Rectal smooth muscle tissue (tissue), 1 donor: Measurements from ENCODE around the gene ADCY4.

Source experiments
- H3K27ac ChIP-seq: one replicate; pipeline ENCODE4 v1.7.0; 2013; ENCODE audit warnings: low read depth, low read length, inconsistent platforms
- H3K27me3 ChIP-seq: one replicate; pipeline ENCODE4 v1.7.0; 2013; ENCODE audit warnings: low read length; ENCODE audit not compliant: control insufficient read depth, insufficient read depth
- H3K36me3 ChIP-seq: one replicate; pipeline ENCODE4 v1.7.0; 2013; ENCODE audit warnings: low read length; ENCODE audit not compliant: control insufficient read depth, insufficient read depth
- H3K4me1 ChIP-seq: one replicate; pipeline ENCODE4 v1.7.0; 2013; ENCODE audit warnings: low read length; ENCODE audit not compliant: control insufficient read depth, insufficient read depth
- H3K4me3 ChIP-seq: one replicate; pipeline ENCODE4 v1.7.0; 2013; ENCODE audit warnings: low read length
- H3K9ac ChIP-seq: one replicate; pipeline ENCODE4 v1.7.0; 2013; ENCODE audit warnings: low read length

Gene ADCY4

DNA sequence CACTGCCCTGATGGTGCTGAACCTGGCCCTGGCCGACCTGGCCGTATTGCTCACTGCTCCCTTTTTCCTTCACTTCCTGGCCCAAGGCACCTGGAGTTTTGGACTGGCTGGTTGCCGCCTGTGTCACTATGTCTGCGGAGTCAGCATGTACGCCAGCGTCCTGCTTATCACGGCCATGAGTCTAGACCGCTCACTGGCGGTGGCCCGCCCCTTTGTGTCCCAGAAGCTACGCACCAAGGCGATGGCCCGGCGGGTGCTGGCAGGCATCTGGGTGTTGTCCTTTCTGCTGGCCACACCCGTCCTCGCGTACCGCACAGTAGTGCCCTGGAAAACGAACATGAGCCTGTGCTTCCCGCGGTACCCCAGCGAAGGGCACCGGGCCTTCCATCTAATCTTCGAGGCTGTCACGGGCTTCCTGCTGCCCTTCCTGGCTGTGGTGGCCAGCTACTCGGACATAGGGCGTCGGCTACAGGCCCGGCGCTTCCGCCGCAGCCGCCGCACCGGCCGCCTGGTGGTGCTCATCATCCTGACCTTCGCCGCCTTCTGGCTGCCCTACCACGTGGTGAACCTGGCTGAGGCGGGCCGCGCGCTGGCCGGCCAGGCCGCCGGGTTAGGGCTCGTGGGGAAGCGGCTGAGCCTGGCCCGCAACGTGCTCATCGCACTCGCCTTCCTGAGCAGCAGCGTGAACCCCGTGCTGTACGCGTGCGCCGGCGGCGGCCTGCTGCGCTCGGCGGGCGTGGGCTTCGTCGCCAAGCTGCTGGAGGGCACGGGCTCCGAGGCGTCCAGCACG lies 18.9 kb downstream of the ADCY4 start:
- Histone ChIP-seq H3K4me1 (no peaks in the 10 kb centered on the region), H3K36me3 (no peaks in the 10 kb centered on the region), H3K4me3 (no peak overlapping the region), H3K9ac (no peak overlapping the region), H3K27ac (no peak overlapping the region), H3K27me3 (no peaks in the 10 kb centered on the region)

DNA sequence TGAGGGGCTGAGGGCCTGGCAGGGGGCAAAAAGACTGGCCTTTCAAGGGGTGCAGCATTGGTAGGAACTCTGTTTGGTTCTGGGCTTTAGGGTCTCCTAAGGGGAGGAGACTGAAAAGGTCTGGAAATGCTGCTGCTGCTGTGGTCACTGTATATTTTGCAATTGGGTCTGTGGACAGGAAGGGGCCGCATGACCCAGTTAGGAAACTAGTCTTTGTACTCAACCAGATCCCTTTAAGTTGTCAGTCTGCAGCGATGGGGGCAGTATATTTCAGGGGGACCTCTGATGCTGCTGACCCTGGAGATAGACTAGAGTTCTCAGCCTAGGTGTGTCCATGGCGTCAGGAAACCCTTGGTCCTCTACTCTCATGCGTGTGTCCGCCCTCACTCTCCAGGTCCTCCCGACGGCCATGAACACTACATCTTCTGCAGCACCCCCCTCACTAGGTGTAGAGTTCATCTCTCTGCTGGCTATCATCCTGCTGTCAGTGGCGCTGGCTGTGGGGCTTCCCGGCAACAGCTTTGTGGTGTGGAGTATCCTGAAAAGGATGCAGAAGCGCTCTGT lies 19.5 kb downstream of the ADCY4 start:
- Histone ChIP-seq H3K9ac (no peak overlapping the region), H3K4me3 (no peak overlapping the region), H3K27ac (no peak overlapping the region), H3K4me1 (peaks cover 3% of the 10 kb centered on the region), H3K27me3 (no peaks in the 10 kb centered on the region), H3K36me3 (no peaks in the 10 kb centered on the region)

DNA sequence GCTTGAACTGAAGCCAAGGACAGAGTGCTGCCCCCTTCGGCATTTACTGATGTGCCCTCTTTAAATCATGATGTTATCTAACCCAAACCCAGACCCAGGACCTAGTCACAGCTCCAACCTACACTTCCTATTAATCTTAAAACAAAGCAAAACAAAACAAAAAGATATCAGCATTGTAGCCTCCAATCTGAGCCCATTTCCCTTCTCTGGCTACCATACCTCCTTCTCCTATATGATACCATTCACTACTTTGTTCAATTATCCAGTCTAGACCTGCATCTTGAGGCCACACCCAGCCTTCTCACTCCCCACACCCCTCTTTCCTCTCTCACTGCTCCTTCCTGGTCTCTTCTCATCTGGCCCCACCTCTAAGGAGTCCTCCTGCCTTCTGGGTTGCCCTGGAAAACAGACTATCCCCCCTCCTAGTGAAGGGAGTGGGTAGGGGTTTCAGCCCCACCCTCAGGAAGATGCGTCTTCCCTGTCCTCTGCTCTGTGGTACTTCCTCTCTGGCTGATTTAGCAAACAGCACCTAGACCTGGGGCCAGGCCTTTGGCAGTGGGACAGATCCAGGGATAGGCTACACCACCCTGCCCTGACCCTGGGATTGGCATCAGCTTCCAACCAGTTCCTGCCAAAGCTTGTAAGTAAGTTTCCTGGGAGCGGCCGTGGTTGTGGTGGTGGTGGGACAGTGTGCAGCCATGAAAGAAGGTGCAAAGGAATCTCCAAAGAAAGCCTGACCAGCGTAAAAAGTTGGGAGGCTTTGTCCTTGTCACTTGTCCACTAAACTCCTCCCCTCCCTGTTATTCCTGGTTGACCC lies 20.3 kb downstream of the ADCY4 start:
- no peaks in the 10 kb centered on the region for H3K27me3 ChIP-seq
- H3K4me3 ChIP-seq: no peak overlapping the region
- no peak overlapping the region for H3K27ac ChIP-seq
- no peaks in the 10 kb centered on the region for H3K36me3 ChIP-seq
- H3K4me1 ChIP-seq: peaks cover 8% of the 10 kb centered on the region
- H3K9ac ChIP-seq: no peak overlapping the region

- no peaks in the 10 kb centered on the region for H3K27me3 ChIP-seq
- no peaks in the 10 kb centered on the region for H3K36me3 ChIP-seq
- no peak overlapping the region for H3K27ac ChIP-seq
- peaks cover 8% of the 10 kb centered on the region for H3K4me1 ChIP-seq
- H3K9ac ChIP-seq: no peak overlapping the region
- H3K4me3 ChIP-seq: no peak overlapping the region
These were observed 21.0 kb downstream of the ADCY4 start for GRCh38 chr14:24313913-24314312.

GRCh38 chr14:24312736-24313507 lies 21.9 kb downstream of the ADCY4 start:
- Histone ChIP-seq H3K27ac (no peak overlapping the region), H3K4me3 (no peak overlapping the region), H3K4me1 (peaks cover 8% of the 10 kb centered on the region), H3K36me3 (no peaks in the 10 kb centered on the region), H3K27me3 (no peaks in the 10 kb centered on the region), H3K9ac (no peak overlapping the region)

- peak overlapping the region; percentile 67 for H3K4me3 ChIP-seq
- peaks cover 8% of the 10 kb centered on the region for H3K4me1 ChIP-seq
- no peaks in the 10 kb centered on the region for H3K27me3 ChIP-seq
- H3K9ac ChIP-seq: no peak overlapping the region
- peaks cover 3% of the 10 kb centered on the region for H3K36me3 ChIP-seq
- H3K27ac ChIP-seq: no peak overlapping the region
These were observed 22.8 kb downstream of the ADCY4 start for GRCh38 chr14:24311837-24312615.

- H3K4me3 ChIP-seq: peak within 1 kb of the TSS; percentile 67
- H3K36me3 ChIP-seq: peaks cover 9% of the 10 kb centered on the region
- peaks cover 8% of the 10 kb centered on the region for H3K4me1 ChIP-seq
- H3K9ac ChIP-seq: peak within 1 kb of the TSS; percentile 53
- H3K27ac ChIP-seq: peak within 1 kb of the TSS; percentile 59
- no peaks in the 10 kb centered on the region for H3K27me3 ChIP-seq
These were observed 23.9 kb downstream of the ADCY4 start, which contains the start of gene LTB4R for GRCh38 chr14:24310646-24311604. TSS of gene LTB4R (plus strand) at chr14:24311502. CDS start at chr14:24315652, 4,150 bp downstream.

DNA sequence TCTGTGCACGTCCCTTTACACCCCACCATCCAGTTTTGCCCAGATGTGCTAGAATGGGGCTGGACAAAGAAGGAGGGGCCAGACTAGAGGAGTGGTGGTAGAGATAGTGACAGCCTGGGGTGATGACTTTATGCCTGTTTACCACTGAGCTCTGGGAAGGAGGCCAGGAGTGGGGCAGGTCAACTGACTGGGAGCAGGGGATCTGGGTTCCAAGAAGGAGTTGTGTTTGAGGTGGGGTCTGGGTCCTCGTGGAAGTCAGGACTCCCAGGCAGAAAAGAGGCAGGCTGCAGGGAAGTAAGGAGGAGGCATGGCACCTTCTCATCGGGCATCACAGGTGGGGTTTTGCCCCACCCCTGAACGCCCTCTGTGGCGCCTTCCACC lies 24.6 kb downstream of the ADCY4 start:
- Histone ChIP-seq H3K36me3 (peaks cover 16% of the 10 kb centered on the region), H3K4me3 (peak overlapping the region; percentile 67), H3K27ac (peak overlapping the region; percentile 59), H3K9ac (no peak overlapping the region), H3K4me1 (peaks cover 8% of the 10 kb centered on the region), H3K27me3 (no peaks in the 10 kb centered on the region)

DNA sequence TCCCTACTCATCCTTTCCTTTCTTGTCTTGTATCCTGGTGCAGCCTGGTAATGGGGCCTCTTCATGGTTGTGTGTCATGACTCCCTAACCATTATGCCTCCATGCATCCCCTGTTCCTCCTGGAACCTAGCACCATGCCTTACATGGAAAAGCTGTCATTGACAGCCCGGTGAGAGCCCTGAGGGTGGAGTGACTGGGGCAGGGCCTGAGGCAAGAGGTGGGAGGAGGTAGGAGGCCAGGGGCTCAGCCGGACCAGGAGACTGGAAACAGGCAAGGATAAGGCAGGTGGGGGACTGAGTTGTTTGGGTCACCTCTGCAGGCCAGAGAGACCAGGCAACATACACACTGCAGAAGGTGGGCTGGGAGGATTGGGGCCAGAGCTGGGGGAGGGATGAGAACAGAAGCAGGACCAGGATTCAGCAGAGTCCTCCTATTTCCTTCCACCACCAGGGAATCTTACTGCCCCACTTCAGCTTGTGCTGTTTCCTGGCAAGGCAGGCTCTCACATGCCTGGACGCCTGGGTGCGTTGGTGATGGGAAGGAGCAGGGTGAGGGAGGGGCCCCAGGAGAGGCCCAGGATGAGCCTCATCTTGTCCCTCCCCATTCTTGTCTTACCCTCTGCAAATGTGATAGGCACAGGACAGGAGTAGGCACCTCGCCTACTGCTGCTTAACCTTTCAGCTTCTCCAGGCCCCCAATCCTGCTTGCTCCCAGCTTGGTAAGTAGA lies 25.2 kb downstream of the ADCY4 start, which contains the start of gene LTB4R2:
Gene LTB4R2 (plus strand): TSS at position 603 of the 727 bp plus-strand sequence. CDS start 525 bp downstream, outside the sequence.
- Histone ChIP-seq H3K36me3 (peaks cover 21% of the 10 kb centered on the region), H3K27me3 (no peaks in the 10 kb centered on the region), H3K4me1 (peaks cover 8% of the 10 kb centered on the region), H3K4me3 (peak within 1 kb of the TSS; percentile 67), H3K9ac (no peak within 1 kb of the TSS), H3K27ac (peak within 1 kb of the TSS; percentile 59)

DNA sequence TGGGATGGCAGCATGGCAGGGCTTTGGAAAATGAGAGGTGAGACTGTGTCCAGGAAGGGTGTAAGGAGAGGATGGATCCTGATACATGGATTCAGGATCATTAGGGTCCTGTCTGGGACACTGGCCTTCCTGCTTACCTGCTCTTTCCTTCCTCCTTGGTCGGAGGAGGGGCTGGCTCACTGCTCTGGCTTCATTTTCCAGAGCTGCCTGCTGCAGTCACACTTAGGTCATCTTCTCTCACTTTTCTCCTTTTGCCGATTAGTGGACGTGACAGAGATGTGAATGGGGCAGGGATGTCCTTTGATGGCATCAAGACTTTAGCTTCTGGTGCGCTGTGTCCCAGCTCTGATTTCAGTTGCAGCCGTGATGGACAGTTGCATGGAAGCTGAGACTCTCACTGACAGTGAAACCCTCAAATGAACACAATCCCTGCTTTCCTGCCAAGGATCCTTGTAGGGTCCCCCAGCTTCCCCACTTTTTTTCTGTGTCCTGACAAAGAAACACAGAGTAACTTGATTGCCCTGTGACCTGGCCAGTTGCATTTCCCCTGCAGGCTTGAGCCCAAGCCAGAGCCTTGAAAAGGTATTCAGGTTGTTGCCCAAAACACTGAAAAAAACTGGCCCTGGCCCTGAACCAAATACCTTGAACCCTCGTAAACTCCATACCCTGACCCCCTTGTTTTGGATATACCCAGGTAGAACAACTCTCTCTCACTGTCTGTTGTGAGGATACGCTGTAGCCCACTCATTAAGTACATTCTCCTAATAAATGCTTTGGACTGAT lies 26.3 kb downstream of the ADCY4 start:
- peaks cover 32% of the 10 kb centered on the region for H3K36me3 ChIP-seq
- no peaks in the 10 kb centered on the region for H3K27me3 ChIP-seq
- no peak overlapping the region for H3K9ac ChIP-seq
- no peak overlapping the region for H3K4me3 ChIP-seq
- H3K4me1 ChIP-seq: peaks cover 8% of the 10 kb centered on the region
- no peak overlapping the region for H3K27ac ChIP-seq
